NCI-H2227 (cell line): ENCODE data around the gene SCAF1.
A peak's percentile ranks its signal among the peaks of the same experiment; 100 is the strongest.

Source experiments
- DNase-seq: peaks from one replicate; lab custom pipeline; 2025; ENCODE audit not compliant: unreplicated experiment; lab: John Stamatoyannopoulos, UW

The SCAF1 gene

GRCh38 chr19:49665036-49665350 lies 23.0 kb downstream of the SCAF1 start:
- no peak for DNase-seq

DNA sequence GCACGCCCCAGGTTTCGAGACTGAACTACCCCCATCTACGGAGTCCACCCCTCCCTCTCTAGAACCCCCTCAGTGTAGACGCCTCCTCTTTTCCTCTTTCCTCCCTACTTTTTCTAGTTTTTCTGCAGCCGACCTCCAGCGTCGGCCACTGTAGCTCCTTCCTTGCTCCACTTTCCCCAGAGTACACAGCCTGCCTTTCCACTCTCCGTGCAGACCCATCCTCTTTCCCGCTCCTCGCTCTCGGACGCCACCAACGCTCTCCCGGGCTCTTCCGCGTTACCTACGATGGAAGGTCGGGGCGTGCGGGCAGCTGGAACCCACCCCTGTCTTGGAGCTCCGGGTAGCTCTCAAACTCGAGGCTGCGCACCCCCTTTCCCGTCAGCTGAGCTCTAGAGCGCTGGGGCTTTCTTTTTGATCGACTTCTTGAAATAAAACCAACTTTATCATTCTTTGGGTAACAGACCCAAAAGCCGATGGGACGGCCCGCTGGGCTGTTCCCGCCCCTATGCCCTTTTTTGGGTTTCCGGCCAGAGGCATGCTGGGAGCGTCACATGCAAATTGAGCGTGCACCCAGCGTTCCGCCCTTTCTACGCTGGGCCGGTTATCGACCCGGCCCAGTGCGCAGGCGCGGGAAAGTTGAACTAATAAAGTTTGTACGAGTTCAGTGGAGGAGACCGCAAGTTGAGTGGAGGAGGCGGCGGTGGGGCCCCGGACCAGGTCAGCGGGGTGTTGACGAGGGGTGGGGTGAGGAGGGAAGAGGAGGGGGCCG lies 23.5 kb downstream of the SCAF1 start, which contains the start of the genes BCL2L12 and IRF3:
Gene BCL2L12, plus strand, starts transcription at position 583 of the 769 bp plus-strand sequence. CDS start 760 bp downstream, outside the sequence.
Gene IRF3, minus strand, starts transcription at position 507 of the 769 bp plus-strand sequence. CDS start 1,019 bp downstream, outside the sequence.
- DNase-seq = peak; percentile 91

DNA sequence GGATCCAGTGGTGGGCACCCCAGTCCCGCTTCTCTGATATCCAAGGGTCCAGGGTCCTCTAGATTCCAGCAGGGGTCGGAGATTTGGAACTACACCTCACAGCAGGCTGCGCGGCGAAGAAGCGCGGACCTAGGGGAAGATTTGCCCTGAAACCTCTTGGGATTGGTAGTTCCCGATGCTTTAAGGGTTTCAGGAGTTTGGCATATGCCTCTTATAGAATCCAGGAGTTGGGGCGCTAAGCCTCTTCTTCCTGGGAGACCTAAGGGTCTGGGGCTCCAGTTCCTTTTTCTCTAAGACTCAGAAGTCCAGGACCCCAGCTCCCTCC lies 24.1 kb downstream of the SCAF1 start:
- no peak for DNase-seq

DNA sequence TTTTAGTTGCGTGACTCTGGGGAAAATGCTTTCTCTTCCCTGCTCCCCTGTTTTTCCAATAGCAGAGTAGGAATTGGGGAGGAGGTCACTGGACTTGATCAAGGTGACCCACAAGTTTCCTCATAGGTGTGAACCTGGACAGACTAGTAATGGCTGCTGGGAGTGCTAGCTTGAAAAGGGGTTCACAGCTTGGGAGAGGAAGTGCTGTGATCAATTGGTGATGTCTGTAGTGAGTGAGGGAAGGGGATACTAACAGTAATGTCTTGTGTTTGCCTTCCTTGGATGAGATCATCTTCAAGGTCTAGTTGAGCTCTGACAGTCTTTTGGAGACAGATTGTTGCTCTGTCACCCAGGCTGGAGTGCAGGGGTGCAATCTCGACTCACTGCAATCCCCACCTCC lies 25.5 kb downstream of the SCAF1 start:
- DNase-seq = no peak

DNA sequence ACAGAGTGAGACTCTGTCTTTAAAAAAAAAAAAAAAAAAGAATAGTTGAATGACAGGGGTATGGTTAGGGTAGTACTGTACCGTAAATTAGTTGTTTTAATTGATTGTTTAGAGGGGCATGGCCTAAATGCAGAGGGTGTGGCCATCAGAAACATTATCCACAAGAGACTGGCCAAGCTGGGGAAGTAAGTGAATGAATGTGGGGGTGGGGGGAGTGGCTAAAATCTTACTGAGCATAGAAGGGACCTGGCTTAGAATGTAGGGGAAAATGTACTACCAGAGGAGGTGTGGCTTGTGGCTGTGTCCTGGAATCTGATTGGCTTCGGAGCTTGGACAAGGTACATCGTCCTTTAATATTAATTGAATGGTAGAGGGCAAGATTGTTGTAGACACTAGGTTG lies 27.5 kb downstream of the SCAF1 start:
- no peak for DNase-seq

DNA sequence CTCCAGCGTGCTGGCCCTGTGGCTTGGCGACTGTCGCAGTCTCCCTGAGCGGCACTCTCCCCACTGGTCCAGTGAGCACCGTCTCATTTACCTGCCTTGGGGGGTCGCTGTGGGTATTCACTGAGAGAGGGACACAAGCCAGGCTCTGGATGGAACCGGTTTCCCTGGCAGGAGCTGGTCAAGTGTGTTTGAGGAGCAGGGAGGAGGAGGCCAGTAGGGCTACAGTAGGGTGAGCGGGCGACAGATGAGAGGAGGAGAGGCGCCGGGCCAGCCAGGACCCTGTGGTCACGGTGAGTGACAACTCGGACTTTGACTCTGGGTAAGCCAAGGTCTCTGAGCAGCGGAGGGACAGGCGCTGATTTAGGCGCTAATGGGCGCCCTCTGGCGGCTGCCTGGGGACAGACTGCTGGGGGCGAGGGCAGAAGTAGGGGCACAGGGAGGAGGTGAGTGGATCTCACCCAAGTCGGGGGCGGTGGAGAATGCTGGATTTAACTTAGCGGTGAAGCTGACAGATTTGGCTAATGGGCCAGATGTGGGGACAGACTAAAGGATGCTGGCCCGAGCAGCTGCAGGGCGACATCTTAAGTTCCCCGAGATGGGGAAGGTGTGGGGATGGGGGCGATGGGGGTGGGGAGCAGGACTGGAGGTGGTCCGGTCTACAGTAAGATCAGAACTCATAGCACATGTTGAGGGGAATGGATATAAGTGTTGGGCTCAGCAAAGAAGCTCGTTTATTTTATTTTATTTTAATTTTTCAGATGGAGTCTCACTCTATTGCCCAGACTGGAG lies 30.3 kb downstream of the SCAF1 start:
- peak; percentile 78 for DNase-seq

- peak; percentile 88 for DNase-seq
Observed at GRCh38 chr19:49676136-49676783, 34.3 kb downstream of the SCAF1 start.

- peak; percentile 100 for DNase-seq
Observed at GRCh38 chr19:49676784-49677230, 34.8 kb downstream of the SCAF1 start.

DNA sequence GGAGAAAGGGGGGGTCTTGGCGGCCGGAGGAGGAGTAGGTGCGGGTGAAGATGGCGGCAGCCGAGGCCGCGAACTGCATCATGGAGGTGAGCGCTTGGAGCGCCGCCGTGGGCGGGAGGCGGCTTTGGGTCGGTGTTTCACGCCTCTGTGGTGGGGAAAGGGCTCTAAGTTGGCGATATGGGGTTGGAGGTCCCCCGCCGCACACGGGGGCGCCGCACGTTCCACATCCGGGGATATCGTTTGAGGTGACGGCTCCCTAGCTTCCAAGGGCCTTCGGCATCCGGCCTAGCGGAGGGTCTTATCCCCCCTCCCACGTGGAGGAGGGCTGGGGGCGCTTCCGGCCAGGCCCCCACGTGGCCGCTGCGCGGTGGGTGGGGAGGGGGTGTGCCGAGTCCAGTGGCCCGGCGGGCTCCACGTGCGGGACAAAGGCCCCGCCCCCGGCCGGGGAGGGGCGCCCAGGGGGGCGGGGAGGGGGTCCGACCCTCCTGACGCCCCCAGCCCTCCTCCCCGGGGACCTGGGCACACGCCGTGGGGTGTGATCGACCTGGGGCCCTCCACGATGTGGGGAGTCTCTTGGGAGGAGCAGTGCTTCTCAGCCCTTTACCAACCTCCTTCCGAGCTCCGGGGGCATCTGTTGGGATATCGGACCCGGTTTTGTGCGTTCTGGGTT lies 35.4 kb downstream of the SCAF1 start, which contains the start of gene PRMT1:
Gene PRMT1, plus strand, starts transcription at position 41 of the 670 bp plus-strand sequence. Its CDS starts 10 bp downstream, at position 51.
- peak; percentile 77 for DNase-seq

DNA sequence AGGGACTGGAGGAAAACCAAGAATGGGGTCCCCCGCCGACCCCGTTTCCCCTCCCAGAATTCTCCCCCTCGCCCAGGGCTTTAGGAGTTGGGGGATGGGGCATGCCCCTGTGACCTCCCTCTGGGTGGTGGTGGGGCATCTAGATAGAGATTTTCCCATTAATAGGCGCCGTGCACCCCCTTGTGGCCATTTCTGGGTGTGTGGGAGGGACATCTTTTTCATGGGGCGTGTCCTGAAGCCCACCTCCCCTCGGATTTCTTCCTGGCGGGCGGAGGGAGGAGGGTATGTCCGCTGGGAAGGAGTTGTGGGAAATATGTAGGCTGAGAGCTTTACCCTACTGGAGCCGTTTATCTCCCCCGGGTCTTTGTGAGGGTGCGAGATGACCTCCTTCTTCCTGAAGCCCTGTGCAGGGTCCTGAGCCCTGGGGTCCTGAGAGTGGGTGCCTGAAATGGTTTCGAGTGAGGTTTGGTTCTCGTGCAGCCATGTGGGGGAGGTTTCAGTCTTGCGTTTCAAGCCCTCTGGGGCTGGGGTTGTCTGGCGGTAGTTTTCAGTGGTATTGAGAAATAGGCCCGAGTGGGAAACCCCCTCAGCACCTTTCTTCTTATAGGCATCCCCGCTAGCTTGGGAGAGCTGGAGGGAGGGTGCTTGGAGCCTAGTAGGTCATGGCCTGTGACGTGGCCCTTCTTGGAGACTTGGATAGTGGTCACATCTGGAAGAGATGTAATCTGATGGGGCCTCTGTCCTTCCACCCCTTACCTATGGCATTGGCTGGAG lies 36.1 kb downstream of the SCAF1 start:
- peak; percentile 86 for DNase-seq

DNA sequence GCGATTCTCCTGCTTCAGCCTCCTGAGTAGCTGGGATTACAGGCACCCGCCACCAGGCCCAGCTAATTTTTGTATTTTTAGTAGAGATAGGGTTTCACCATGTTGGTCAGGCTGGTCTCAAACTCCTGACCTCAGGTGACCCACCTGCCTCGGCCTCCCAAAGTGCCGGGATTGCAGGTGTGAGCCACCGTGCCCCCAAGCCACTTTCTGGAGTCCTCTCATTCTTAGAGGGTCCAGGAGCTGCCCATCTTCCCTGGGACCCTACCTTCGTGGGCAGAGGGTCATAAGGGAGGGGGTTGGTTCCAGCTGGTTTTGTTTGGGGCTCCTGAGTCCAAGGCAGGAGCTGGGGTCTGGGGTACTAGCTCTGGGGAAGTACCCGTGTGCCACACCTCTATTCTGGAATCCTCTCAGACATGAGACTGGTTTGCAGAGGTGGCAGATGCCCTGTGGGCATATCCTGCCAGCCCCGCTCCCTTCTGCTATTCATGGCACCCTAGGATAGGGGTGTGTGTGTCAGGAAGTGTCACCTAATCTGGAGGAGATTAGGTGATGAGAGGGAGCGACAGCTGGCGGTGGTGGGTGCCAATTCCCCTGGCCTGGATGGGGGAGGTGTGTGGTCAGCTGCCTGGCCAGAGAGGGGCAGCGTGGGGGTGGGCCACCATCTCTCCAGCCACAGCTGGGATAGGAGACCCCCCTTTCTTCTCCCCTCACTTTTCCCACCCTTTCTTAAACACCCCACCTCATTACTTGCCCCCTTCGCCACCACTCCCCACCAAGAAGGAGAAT lies 37.2 kb downstream of the SCAF1 start:
- DNase-seq = no peak

- no peak for DNase-seq
Observed at GRCh38 chr19:49679771-49680413, 37.9 kb downstream of the SCAF1 start.

DNA sequence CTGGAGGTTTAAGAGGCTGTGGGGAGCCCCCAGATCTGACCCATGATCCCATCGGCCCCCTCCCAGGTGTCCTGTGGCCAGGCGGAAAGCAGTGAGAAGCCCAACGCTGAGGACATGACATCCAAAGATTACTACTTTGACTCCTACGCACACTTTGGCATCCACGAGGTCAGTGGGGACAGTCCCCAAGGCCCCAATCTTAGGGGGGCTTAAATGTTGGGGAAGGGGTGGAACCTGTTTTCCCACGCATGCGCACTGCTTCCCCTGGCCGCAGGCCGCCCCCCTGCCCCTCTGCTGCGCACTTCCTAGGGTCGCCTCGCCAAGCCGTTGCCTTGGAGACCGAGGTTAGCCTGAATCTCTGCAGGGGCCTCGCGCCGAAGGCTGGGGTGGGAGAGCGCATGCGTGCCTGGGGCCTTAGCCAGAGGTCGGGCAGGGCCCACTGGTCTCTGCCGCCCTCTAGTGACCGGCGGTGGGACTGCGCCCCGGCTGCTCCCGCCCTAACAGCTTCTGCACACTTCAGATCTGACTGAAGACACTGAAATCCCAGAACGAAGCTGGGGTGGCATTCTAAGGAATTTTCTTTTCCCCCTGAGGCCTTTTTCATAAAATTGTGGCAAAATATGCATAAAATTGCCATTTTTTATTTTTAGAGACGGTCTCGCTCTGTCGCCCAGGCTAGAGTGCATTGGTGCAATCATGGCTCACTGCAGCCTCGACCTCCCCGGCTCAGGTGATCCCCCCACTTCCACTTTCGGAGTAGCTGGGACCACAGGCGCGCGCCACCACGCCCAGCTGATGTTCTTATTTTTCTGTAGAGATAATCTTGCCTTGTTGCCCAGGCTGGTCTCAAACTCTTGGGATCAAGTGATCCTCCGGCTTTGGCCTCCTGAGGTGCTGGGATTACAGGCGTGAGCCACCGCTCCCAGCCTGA lies 38.7 kb downstream of the SCAF1 start:
- DNase-seq = peak; percentile 96

DNA sequence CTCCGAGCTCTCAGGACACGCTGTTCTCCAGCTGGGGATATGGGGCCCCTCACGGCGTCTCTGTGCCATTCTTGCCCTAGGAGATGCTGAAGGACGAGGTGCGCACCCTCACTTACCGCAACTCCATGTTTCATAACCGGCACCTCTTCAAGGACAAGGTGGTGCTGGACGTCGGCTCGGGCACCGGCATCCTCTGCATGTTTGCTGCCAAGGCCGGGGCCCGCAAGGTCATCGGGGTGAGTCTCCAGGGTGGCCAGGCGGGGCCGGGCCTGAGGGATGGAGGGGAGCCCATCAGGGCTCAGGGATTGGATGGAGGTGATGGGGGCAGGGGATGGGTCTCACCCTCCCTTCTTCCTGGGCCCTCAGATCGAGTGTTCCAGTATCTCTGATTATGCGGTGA lies 39.8 kb downstream of the SCAF1 start:
- no peak for DNase-seq

- DNase-seq = no peak
Observed at GRCh38 chr19:49682274-49682673, 40.3 kb downstream of the SCAF1 start.

DNA sequence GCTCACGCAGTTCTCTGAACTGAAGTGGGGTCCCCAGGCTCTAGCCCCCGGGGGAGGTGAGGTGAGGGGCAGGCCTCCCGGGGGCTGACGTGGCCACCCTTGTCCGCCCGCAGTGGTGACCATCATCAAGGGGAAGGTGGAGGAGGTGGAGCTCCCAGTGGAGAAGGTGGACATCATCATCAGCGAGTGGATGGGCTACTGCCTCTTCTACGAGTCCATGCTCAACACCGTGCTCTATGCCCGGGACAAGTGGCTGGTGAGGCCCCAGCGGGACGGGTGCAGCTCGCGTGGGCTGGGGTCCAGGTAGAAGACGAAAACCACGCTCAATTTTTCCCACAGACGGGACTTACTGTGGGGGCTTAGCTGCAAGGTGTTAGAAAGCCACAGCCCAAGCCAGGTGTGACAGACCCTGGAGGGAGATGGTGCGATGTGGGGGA lies 41.8 kb downstream of the SCAF1 start:
- DNase-seq = no peak

- DNase-seq = no peak
Observed at GRCh38 chr19:49684251-49684982, 42.4 kb downstream of the SCAF1 start.
